ENCODE results near the gene NID2.

DNA sequence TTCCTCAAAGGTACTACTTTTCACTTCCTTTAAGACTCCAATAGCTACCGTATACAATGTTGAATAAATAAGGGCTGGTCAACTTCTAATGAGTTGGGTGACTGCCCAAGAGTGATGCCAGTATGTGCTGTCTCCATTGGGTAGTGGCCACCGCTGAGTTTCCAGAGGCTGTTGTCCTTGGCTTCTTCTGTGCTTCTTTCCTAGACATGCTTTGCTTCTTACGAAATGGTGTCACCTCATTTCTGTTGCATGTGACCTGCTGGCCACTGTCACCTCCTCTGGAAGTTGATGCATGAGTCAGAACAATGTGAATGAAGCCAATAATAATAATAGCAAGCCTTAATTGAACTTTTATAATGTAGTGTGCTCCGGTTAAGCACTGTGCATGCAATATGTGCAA lies 7.5 kb upstream of the NID2 start:
- no peak for TF ChIP-seq CTCF (IDR thresholded peaks at IDR 0.05; ENCODE audit: low read depth, low read length, poor library complexity, severe bottlenecking)
- no peak for TF ChIP-seq EZH2phosphoT487 (IDR thresholded peaks at IDR 0.05; ENCODE audit: borderline replicate concordance, low read length)

Data from DOHH2 (cell line).